ENCODE data around the gene MYO18B.

Gene MYO18B

GRCh38 chr22:26008587-26008986 is 266.6 kb downstream of the MYO18B start:
- TF ChIP-seq CTCF (IDR thresholded peaks at IDR 0.05; ENCODE audit: low read length, missing control alignments), result no peak
- H3K4me3 ChIP-seq (replicated peaks; ENCODE audit: low read depth, low read length), result no peak overlapping the region
- no peak for DNase-seq (ENCODE audit: low read depth)

- DNase-seq (ENCODE audit: low read depth), result no peak
- H3K4me3 ChIP-seq (replicated peaks; ENCODE audit: low read depth, low read length), result no peak overlapping the region
- TF ChIP-seq CTCF (IDR thresholded peaks at IDR 0.05; ENCODE audit: low read length, missing control alignments), result no peak
Measured at GRCh38 chr22:26016916-26017315, 274.9 kb downstream of the MYO18B start.

GRCh38 chr22:26017932-26018331 is 275.9 kb downstream of the MYO18B start:
- TF ChIP-seq CTCF (IDR thresholded peaks at IDR 0.05; ENCODE audit: low read length, missing control alignments), result no peak
- DNase-seq (ENCODE audit: low read depth), result no peak
- no peak overlapping the region for H3K4me3 ChIP-seq (replicated peaks; ENCODE audit: low read depth, low read length)

- DNase-seq (ENCODE audit: low read depth), result no peak
- no peak overlapping the region for H3K4me3 ChIP-seq (replicated peaks; ENCODE audit: low read depth, low read length)
- TF ChIP-seq CTCF (IDR thresholded peaks at IDR 0.05; ENCODE audit: low read length, missing control alignments), result no peak
Measured at GRCh38 chr22:26019596-26019995, 277.6 kb downstream of the MYO18B start.

- no peak for TF ChIP-seq CTCF (IDR thresholded peaks at IDR 0.05; ENCODE audit: low read length, missing control alignments)
- no peak overlapping the region for H3K4me3 ChIP-seq (replicated peaks; ENCODE audit: low read depth, low read length)
- DNase-seq (ENCODE audit: low read depth), result no peak
Measured at GRCh38 chr22:26021516-26021915, 279.5 kb downstream of the MYO18B start.

GRCh38 chr22:26023104-26023775 is 281.3 kb downstream of the MYO18B start:
- no peak for DNase-seq (ENCODE audit: low read depth)
- no peak for TF ChIP-seq CTCF (IDR thresholded peaks at IDR 0.05; ENCODE audit: low read length, missing control alignments)
- H3K4me3 ChIP-seq (replicated peaks; ENCODE audit: low read depth, low read length), result no peak overlapping the region

GRCh38 chr22:26025626-26026025 is 283.6 kb downstream of the MYO18B start:
- H3K4me3 ChIP-seq (replicated peaks; ENCODE audit: low read depth, low read length), result no peak overlapping the region
- no peak for TF ChIP-seq CTCF (IDR thresholded peaks at IDR 0.05; ENCODE audit: low read length, missing control alignments)
- no peak for DNase-seq (ENCODE audit: low read depth)

Measured in fibroblast of pulmonary artery (primary cell).